Adrenal gland (tissue), 12 donors: ENCODE measurements around the gene MDM2. TPM values are rescaled to one million over a fixed set of nuclear protein-coding genes. Genes with fewer than 3 reads are reported as not detected.

Source experiments
- DNase-seq, 7 donors: peaks; one replicate each; pipeline ENCODE4 v3.0.0-alpha.2; 2019 to 2020
- H3K27ac ChIP-seq, 5 donors: fragments of 200-600 bp; sonication (generic) in 4 of 5; 1 replicate in 3 of 5; 2 replicates in 2 of 5; pipeline versions ENCODE4 v1.5.1 to v1.8.0; 2016 to 2020; ENCODE audit warnings: mild to moderate bottlenecking in 1 of 5
- H3K27me3 ChIP-seq: fragments of 200-600 bp; 2 replicates; pipeline ENCODE4 v1.8.0; 2021
- H3K36me3 ChIP-seq, 2 donors: fragments of 200-600 bp; replicated peaks in 1 of 2; 1 replicate in 1 of 2; 2 replicates in 1 of 2; pipeline versions ENCODE4 v1.5.1 to v1.8.0; 2018 to 2022
- H3K4me1 ChIP-seq, 2 donors: fragments of 200-600 bp; replicated peaks in 1 of 2; 1 replicate in 1 of 2; 2 replicates in 1 of 2; pipeline versions ENCODE4 v1.5.1 to v1.8.0; 2018 to 2021
- H3K4me3 ChIP-seq, 4 donors: fragments of 200-600 bp; sonication (generic) in 3 of 4; one replicate each; pipeline ENCODE4 v1.5.1; 2016 to 2018
- H3K9me3 ChIP-seq, 3 donors: fragments of 200-600 bp; sonication (generic) in 1 of 3; replicated peaks in 1 of 3; 1 replicate in 2 of 3; 2 replicates in 1 of 3; pipeline versions ENCODE4 v1.5.1 to v1.8.0; 2016 to 2021
- POLR2A ChIP-seq, 2 donors: fragments of 450-650 bp; IDR thresholded peaks; one replicate each; pipeline ENCODE4 v1.6.1; 2017; ENCODE audit warnings: antibody characterized with exemption in 2 of 2, mild to moderate bottlenecking in 2 of 2, moderate library complexity in 1 of 2
- WGBS, 4 donors: extraction: QIAGEN DNeasy Blood & Tissue Kit in 2 of 4; methylation state at CpG; one replicate each; pipeline versions ENCODE4 v1.1.5 to v1.1.7; 2013 to 2017; 5-methylcytosine and 5-hydroxymethylcytosine counted together
- intact Hi-C, 2 donors: fragments of 100-400 bp; cut with DNase I; formaldehyde crosslinking; loops; one replicate each; pipeline versions ENCODE4 v1.14.1 to v1.15.0; 2022 to 2023
- polyA plus RNA-seq, 3 donors: library from polyadenylated mRNA; stranded (reverse); fragments of 200-250 nt in 2 of 3; fragments of 350-450 nt in 1 of 3; fragmentation: Illumina TruSeq in 1 of 3; extraction: RNeasy Lipid Tissue Mini Kit (QIAGEN cat#74804) in 1 of 3; gene quantifications; one replicate each; pipeline ENCODE4 v1.2.3, GENCODE V29; 2013 to 2014
- total RNA-seq, 9 donors: library from RNA; depleted of rRNA in 4 of 9; stranded (reverse); fragments of >200 nt in 4 of 9; fragments of 120-200 nt in 1 of 9; fragmentation: NEBNext Ultra II Directional in 1 of 9; extraction: Animal tissue kit (Norgen Biotek cat#: 25700) in 1 of 9; gene quantifications; one replicate each; pipeline versions ENCODE4 v1.1.0 to v1.2.4, GENCODE V29; 2013 to 2023
- TF ChIP-seq, protein P1 (sequence below), 6 experiments: fragments of 450-650 bp in 4 of 6; fragments of 200-600 bp in 2 of 6; sonication (generic) in 1 of 6; IDR thresholded peaks; 1 replicate in 5 of 6; 2 replicates in 1 of 6; pipeline versions ENCODE4 v1.5.1 to v1.8.0; 2016 to 2021; ENCODE audit warnings: antibody characterized with exemption in 6 of 6, mild to moderate bottlenecking in 2 of 6, moderate library complexity in 1 of 6
- donor health status: healthy with polysubstance abuse.
- donor health status: Bipolar disorder and iron deficiency.
- donor health status: DM: yes; HTN: yes; CAD: no.
- donor health status: DM: no; HTN: no; CAD: no.
- donor health status: DM: no; HTN: no; CAD: no.
- donor health status: DM: yes; HTN: yes; CAD: no.

Gene MDM2
- total and polyA plus RNA-seq, 12 donors, result 44.3 to 241 (median 107) TPM

GRCh38 chr12:68792952-68793351, 15.0 kb upstream of the MDM2 start:
- peaks cover 2 to 10% of the 10 kb centered on the region in 2 donors for H3K4me1 ChIP-seq
- no peak overlapping the region for H3K27ac ChIP-seq
- H3K36me3 ChIP-seq, result no peaks in the 10 kb centered on the region
- H3K4me3 ChIP-seq, result no peak overlapping the region
- no peaks in the 10 kb centered on the region for H3K9me3 ChIP-seq
- no peak for TF ChIP-seq POLR2A (IDR thresholded peaks at IDR 0.05)
- TF ChIP-seq, protein P1, sequence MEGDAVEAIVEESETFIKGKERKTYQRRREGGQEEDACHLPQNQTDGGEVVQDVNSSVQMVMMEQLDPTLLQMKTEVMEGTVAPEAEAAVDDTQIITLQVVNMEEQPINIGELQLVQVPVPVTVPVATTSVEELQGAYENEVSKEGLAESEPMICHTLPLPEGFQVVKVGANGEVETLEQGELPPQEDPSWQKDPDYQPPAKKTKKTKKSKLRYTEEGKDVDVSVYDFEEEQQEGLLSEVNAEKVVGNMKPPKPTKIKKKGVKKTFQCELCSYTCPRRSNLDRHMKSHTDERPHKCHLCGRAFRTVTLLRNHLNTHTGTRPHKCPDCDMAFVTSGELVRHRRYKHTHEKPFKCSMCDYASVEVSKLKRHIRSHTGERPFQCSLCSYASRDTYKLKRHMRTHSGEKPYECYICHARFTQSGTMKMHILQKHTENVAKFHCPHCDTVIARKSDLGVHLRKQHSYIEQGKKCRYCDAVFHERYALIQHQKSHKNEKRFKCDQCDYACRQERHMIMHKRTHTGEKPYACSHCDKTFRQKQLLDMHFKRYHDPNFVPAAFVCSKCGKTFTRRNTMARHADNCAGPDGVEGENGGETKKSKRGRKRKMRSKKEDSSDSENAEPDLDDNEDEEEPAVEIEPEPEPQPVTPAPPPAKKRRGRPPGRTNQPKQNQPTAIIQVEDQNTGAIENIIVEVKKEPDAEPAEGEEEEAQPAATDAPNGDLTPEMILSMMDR (IDR thresholded peaks at IDR 0.05), result no peak
- no peaks in the 10 kb centered on the region for H3K27me3 ChIP-seq
- DNase-seq, result peak in 2 of 7 donors; percentile 15 to 62
- WGBS, 4 donors, result 75 to 83% (median 79%) methylated on average over 2 of the region's 2 CpGs
- intact Hi-C loops, result no loop called here

DNA sequence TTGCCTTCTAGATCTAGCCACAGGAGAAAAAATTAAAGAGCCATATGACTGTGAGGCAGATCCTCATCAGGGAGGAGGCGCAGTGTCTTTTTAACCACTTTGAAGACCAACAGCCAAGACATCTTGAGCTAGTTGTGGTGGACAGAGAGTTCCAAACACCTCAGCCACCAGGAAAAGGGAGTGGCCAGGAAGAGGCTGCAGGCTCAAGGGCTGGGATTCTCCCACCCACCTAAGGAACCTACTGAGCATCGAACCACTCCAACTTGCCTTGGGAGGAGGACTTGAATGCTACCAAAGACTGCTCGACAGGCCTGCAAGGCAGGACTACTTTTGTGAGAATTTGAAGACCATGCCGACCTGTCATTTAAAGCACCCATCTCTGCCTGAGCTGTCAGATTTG, 14.5 kb upstream of the MDM2 start:
- 91 to 98% (median 95%) methylated on average over 4 of the region's 4 CpGs for WGBS, 4 donors
- Histone ChIP-seq H3K27me3 (no peaks in the 10 kb centered on the region), H3K9me3 (no peaks in the 10 kb centered on the region), H3K36me3 (no peaks in the 10 kb centered on the region), H3K4me1 (peaks cover 0 to 6% of the 10 kb centered on the region in 2 donors), H3K4me3 (no peak overlapping the region), H3K27ac (no peak overlapping the region)
- DNase-seq, result peak in 1 of 7 donors; percentile 11
- TF ChIP-seq, protein P1 (IDR thresholded peaks at IDR 0.05), result no peak
- intact Hi-C loops, result no loop called here

- intact Hi-C loops, result no loop called here
- no peaks in the 10 kb centered on the region for H3K4me1 ChIP-seq
- H3K27me3 ChIP-seq, result no peaks in the 10 kb centered on the region
- WGBS, 4 donors, result 94 to 98% (median 97%) methylated on average over 4 of the region's 4 CpGs
- no peak overlapping the region for H3K27ac ChIP-seq
- no peak overlapping the region for H3K4me3 ChIP-seq
- DNase-seq, result peak in 1 of 7 donors; percentile 31
- no peaks in the 10 kb centered on the region for H3K9me3 ChIP-seq
- TF ChIP-seq POLR2A (IDR thresholded peaks at IDR 0.05), result no peak
- TF ChIP-seq, protein P1 (IDR thresholded peaks at IDR 0.05), result no peak
- H3K36me3 ChIP-seq, result no peaks in the 10 kb centered on the region
These were observed 13.9 kb upstream of the MDM2 start for GRCh38 chr12:68793975-68794652.

DNA sequence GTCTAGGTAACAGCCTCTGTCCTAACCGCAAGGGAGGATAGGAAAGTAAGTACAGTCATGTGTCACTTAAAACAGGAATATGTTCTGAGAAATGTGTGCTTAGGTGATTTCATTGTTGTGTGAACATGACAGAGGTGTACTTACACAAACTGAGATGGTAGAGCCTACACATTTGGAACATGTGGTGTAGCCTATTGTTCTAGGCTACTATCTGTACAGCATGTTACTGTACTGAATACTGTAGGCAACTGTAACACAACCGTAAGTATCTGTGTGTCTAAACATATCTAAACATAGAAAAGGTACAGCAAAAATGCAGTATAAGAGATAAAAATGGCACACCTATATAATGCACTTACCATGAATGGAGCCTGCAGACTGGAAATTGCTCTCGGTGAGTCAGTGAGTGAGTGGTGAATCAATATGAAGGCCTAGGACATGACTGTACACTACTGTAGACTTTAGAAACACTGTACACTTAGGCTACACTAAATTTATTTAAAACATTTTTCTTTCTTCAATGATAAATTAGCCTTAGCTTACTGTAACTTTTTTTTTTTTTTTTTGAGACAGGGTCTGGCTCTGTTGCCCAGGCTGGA, 13.2 kb upstream of the MDM2 start:
- H3K4me1 ChIP-seq, result no peaks in the 10 kb centered on the region
- 86 to 92% (median 89%) methylated on average over 3 of the region's 3 CpGs for WGBS, 4 donors
- no peak for TF ChIP-seq POLR2A (IDR thresholded peaks at IDR 0.05)
- TF ChIP-seq, protein P1 (IDR thresholded peaks at IDR 0.05), result no peak
- no peaks in the 10 kb centered on the region for H3K36me3 ChIP-seq
- no peak overlapping the region for H3K4me3 ChIP-seq
- no peaks in the 10 kb centered on the region for H3K27me3 ChIP-seq
- intact Hi-C loops, result no loop called here
- no peaks in the 10 kb centered on the region for H3K9me3 ChIP-seq
- H3K27ac ChIP-seq, result no peak overlapping the region
- DNase-seq, result no peak
